Tibial nerve (tissue), 4 donors: ENCODE results near the gene PLSCR2. TPM values are rescaled to one million over a fixed set of nuclear protein-coding genes. Genes with fewer than 3 reads are reported as not detected.

ENCODE experiments used
- DNase-seq, 2 donors: peaks; one replicate each; pipeline ENCODE4 v3.0.0-alpha.2; 2019; ENCODE audit warnings: low spot score in 2 of 2
- H3K27ac ChIP-seq, 4 donors: fragments of 200-600 bp; sonication (generic) in 3 of 4; one replicate each; pipeline ENCODE4 v1.5.1; 2017 to 2019; ENCODE audit warnings: mild to moderate bottlenecking in 1 of 4
- H3K27me3 ChIP-seq, 2 donors: fragments of 200-600 bp; sonication (generic) in 1 of 2; one replicate each; pipeline versions ENCODE4 v1.5.1 to v1.6.0; 2017 to 2019
- H3K36me3 ChIP-seq, 3 donors: fragments of 200-600 bp; sonication (generic); one replicate each; pipeline ENCODE4 v1.5.1; 2018 to 2019
- H3K4me1 ChIP-seq, 4 donors: fragments of 200-600 bp; sonication (generic) in 3 of 4; one replicate each; pipeline ENCODE4 v1.5.1; 2017 to 2019
- H3K4me3 ChIP-seq, 4 donors: fragments of 200-600 bp; sonication (generic) in 3 of 4; one replicate each; pipeline ENCODE4 v1.5.1; 2017 to 2019; ENCODE audit warnings: mild to moderate bottlenecking in 1 of 4, moderate library complexity in 1 of 4
- H3K9me3 ChIP-seq, 4 donors: fragments of 200-600 bp; sonication (generic) in 3 of 4; one replicate each; pipeline ENCODE4 v1.5.1; 2017 to 2019
- EP300 ChIP-seq, 2 donors: sonication (generic); formaldehyde crosslinking; IDR thresholded peaks; one replicate each; pipeline ENCODE4 v1.6.1; 2017; ENCODE audit warnings: antibody characterized with exemption in 2 of 2, mild to moderate bottlenecking in 1 of 2
- POLR2A ChIP-seq, 2 donors: fragments of 450-650 bp; IDR thresholded peaks; one replicate each; pipeline ENCODE4 v1.6.1; 2017; ENCODE audit warnings: antibody characterized with exemption in 2 of 2, mild to moderate bottlenecking in 2 of 2, moderate library complexity in 2 of 2
- WGBS, 2 donors: methylation state at CpG; one replicate each; pipeline ENCODE4 v1.1.5; 2018; 5-methylcytosine and 5-hydroxymethylcytosine counted together
- total RNA-seq, 4 donors: library from RNA; depleted of rRNA; stranded (reverse); fragments of >200 nt; gene quantifications; one replicate each; pipeline ENCODE4 v1.1.0, GENCODE V29; 2016
- TF ChIP-seq, protein P1 (sequence below), 5 experiments: fragments of 200-600 bp in 3 of 5; fragments of 450-650 bp in 2 of 5; sonication (generic) in 3 of 5; IDR thresholded peaks; one replicate each; pipeline ENCODE4 v1.5.1; 2016 to 2019; ENCODE audit warnings: antibody characterized with exemption in 5 of 5, mild to moderate bottlenecking in 3 of 5, moderate library complexity in 2 of 5

The PLSCR2 gene
- total RNA-seq: not detected

DNA sequence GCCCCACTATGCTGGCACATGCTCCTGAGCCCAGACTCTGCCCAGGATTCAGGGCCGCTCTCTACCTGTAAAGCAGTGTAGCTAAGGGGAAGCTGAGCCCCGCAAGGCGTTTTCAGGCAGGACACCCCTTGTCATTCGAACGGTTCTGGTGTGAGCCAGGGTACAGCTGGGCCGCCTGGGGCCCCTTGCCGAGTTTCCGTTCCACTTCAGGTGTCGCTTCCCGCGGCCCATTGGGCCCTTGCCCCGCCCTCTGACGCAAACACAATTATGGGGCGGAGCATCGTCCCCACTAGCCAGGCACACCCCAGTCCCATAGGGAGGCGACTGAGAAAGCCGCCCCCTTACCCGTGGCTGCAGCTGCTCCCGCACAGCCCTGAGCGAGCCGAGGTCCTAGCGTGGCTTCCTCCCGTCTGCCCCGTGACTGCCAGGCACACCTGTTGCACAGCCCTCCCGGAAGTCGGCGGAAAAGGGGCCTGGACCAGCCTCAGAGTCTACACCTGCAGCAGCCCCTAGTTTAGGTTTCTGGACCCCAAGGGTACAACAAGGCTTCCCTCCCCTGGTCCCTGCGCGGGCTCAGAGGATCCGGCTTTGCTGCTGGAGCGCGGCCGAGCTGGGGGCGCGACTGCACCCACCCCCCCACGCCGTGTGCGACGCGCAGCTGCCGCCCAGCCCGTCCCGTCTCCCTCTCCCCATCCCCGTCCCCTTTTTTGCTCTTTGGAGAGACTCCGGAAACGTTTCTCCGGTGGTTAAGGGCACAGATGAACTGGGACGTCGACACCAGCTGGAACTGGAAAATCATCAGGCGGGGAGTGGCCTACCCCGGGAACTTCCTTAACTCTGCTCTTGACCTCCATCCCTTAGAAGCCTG lies at the start of gene PLSCR2:
Gene PLSCR2 (minus strand): TSS at position 412 of the 868 bp plus-strand sequence. CDS start 9,657 bp downstream, outside the sequence.
- DNase-seq: peak; percentile 43 to 51
- H3K27me3 ChIP-seq: no peaks in the 10 kb centered on the region
- peak within 1 kb of the TSS; percentile 44 to 79 (median 66) for H3K4me3 ChIP-seq
- H3K4me1 ChIP-seq: peaks cover 0 to 18% (median 0%) of the 10 kb centered on the region in 4 donors
- no peaks in the 10 kb centered on the region for H3K36me3 ChIP-seq
- H3K27ac ChIP-seq: peak within 1 kb of the TSS; percentile 41 to 80 (median 72)
- TF ChIP-seq POLR2A (IDR thresholded peaks at IDR 0.05) (peak in 1 of 2 donors; percentile 38), EP300 (IDR thresholded peaks at IDR 0.05) (peak in 1 of 2 donors; percentile 17)
- TF ChIP-seq, protein P1, sequence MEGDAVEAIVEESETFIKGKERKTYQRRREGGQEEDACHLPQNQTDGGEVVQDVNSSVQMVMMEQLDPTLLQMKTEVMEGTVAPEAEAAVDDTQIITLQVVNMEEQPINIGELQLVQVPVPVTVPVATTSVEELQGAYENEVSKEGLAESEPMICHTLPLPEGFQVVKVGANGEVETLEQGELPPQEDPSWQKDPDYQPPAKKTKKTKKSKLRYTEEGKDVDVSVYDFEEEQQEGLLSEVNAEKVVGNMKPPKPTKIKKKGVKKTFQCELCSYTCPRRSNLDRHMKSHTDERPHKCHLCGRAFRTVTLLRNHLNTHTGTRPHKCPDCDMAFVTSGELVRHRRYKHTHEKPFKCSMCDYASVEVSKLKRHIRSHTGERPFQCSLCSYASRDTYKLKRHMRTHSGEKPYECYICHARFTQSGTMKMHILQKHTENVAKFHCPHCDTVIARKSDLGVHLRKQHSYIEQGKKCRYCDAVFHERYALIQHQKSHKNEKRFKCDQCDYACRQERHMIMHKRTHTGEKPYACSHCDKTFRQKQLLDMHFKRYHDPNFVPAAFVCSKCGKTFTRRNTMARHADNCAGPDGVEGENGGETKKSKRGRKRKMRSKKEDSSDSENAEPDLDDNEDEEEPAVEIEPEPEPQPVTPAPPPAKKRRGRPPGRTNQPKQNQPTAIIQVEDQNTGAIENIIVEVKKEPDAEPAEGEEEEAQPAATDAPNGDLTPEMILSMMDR (IDR thresholded peaks at IDR 0.05): no peak
- WGBS, 2 donors: 10 to 17% methylated on average over 28 to 44 of the region's 51 CpGs
- no peaks in the 10 kb centered on the region for H3K9me3 ChIP-seq

DNA sequence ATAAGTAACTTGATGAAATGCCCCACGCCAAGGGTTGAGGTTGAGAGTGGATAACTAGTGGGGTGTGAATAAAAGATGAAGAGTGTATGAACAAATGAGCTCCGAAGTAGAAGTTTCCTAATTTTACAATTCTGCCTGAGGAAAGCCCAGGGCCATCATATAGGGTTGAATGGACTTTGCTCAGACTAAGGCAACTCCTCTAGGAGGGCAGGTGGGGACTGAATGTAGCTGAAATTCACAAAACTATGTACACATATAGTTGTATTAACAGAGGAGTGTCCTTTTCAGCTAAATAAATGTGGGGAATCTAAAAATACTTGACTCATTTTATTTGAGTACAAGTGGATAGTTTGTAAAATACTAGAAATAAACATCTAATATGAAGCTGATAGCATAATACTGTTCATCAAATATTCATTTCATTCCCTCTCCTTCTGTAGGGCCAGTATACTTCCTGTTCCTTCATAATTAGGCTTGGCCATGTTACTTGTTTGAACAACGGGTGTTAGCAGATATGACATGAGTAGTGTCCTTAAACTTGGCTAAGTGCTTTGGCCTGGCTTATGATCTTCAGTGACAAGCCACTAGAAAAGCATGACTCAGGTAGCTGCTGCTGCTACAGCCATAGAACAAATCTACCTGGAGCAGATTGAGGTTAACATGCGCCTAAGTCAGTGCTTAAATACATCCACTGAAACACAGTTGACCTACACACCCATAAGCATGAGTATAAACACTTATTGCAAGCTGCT lies 48.5 kb upstream of the PLSCR2 start:
- Histone ChIP-seq H3K36me3 (peaks cover 0 to 63% (median 0%) of the 10 kb centered on the region in 3 donors), H3K4me1 (no peaks in the 10 kb centered on the region), H3K27me3 (no peaks in the 10 kb centered on the region), H3K27ac (peak overlapping the region in 1 of 4 donors; percentile 6), H3K9me3 (no peaks in the 10 kb centered on the region), H3K4me3 (no peak overlapping the region)
- no peak for DNase-seq
- WGBS, 2 donors: 90 to 95% methylated on average over 4 of the region's 4 CpGs
- TF ChIP-seq EP300 (IDR thresholded peaks at IDR 0.05) (no peak), POLR2A (IDR thresholded peaks at IDR 0.05) (no peak)
- TF ChIP-seq, protein P1 (IDR thresholded peaks at IDR 0.05): no peak

- Histone ChIP-seq H3K9me3 (no peaks in the 10 kb centered on the region), H3K27ac (peak overlapping the region in 1 of 4 donors; percentile 5), H3K36me3 (peaks cover 0 to 38% (median 0%) of the 10 kb centered on the region in 3 donors), H3K4me1 (no peaks in the 10 kb centered on the region), H3K27me3 (no peaks in the 10 kb centered on the region), H3K4me3 (no peak overlapping the region)
- TF ChIP-seq, protein P1 (IDR thresholded peaks at IDR 0.05): no peak
- TF ChIP-seq POLR2A (IDR thresholded peaks at IDR 0.05) (no peak), EP300 (IDR thresholded peaks at IDR 0.05) (no peak)
- no peak for DNase-seq
- WGBS, 2 donors: 84 to 92% methylated on average over 2 of the region's 2 CpGs
Observed at GRCh38 chr3:146513386-146514051, 44.2 kb upstream of the PLSCR2 start.

- no peak overlapping the region for H3K27ac ChIP-seq
- H3K9me3 ChIP-seq: no peaks in the 10 kb centered on the region
- peaks cover 0 to 11% (median 4%) of the 10 kb centered on the region in 4 donors for H3K4me1 ChIP-seq
- H3K36me3 ChIP-seq: peaks cover 0 to 36% (median 0%) of the 10 kb centered on the region in 3 donors
- H3K4me3 ChIP-seq: no peak overlapping the region
- WGBS, 2 donors: 75 to 86% methylated on average over 3 of the region's 3 CpGs
- no peaks in the 10 kb centered on the region for H3K27me3 ChIP-seq
- TF ChIP-seq, protein P1 (IDR thresholded peaks at IDR 0.05): no peak
- TF ChIP-seq POLR2A (IDR thresholded peaks at IDR 0.05): no peak
- no peak for TF ChIP-seq EP300 (IDR thresholded peaks at IDR 0.05)
- no peak for DNase-seq
Observed at GRCh38 chr3:146511402-146512134, 42.2 kb upstream of the PLSCR2 start.
